ENCODE data around the gene C6orf141.
"Not testable (repeated sequence)": the region's sequence is repeated elsewhere in the genome, so short reads cannot be mapped to it uniquely, and the experiment has no call there.

The C6orf141 gene

DNA sequence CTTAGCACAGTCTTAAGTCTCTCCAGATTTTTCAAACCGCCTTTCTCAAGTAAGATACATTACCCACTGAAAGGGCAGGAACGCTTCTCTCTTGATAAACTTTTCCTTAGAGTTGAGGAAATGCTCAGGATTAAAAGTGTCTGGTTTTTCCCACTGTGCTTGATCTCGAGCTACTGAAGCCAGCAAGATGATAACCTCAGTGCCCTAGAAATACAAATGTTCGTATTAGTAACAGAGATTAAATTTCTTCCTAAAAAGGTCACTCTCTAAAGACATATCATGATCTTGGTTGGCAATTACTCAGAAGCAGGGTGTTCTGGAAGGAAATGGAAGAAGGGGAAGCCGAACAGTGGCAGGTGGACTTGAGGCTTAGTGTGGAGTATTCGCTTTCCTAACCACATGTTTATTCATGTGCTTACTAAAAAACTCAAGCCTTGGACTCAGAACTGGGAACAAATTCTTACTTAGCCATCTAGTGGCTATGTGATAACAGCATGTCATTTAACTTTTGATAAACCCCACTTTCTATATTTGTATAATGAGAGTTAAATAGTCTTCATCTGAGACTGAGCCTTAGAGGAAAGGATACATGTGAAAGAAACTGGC, 20.1 kb downstream of the C6orf141 start:
- DNase-seq: no peak

- DNase-seq: no peak
Observed at GRCh38 chr6:49576618-49577017, 26.1 kb downstream of the C6orf141 start.

- DNase-seq: no peak
Observed at GRCh38 chr6:49579649-49580048, 29.2 kb downstream of the C6orf141 start.

DNA sequence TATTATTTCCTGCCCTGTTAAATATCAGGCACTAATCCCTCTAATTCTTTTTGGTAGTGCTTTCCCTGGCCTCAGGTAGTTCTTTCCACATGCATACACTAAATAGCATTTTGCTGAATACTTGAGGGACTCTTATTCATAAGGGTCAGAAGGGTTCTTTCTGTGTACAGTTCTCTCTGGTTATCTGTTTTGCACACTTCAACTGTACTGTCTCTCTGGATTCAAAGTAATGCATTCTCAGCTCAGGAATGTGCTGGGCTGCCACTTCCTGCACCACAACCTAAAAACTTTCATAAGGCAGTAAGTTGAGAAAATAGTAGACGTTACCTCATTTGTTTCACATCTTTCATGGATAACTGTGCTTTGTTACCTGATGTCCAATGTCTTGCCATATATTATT, 32.1 kb downstream of the C6orf141 start:
- DNase-seq: no peak

DNA sequence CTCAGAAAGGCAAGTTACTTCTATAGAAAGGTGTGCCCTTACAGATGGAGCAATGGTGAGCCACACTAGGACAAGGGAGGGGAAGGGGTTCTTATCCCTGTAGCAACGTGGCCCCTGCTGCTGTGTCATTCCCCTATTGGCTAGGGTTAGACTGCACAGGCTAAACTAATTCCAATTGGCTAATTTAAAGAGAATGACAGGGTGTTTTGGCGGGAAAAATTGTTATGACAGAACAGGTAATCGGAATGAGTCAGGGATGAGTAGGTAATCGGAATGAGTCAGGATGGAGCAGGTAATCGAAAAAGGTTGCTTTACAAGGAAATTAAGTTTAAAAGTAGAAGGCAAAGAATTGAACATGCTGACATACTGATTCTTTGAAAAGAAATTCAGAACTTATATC, 36.8 kb downstream of the C6orf141 start:
- DNase-seq: not testable (repeated sequence)

Data from hypothalamus (tissue), 51 donors.